Measurements from ENCODE around the gene HPS6.
"Not testable (repeated sequence)": the region's sequence is repeated elsewhere in the genome, so short reads cannot be mapped to it uniquely, and the experiment has no call there.

The HPS6 gene

GRCh38 chr10:102064868-102065560 is at the start of gene HPS6:
Gene HPS6, plus strand, starts transcription at chr10:102065349. Its CDS starts 126 bp downstream, at chr10:102065475.
- DNase-seq (ENCODE audit: low read depth) = peak; percentile 91

- DNase-seq (ENCODE audit: low read depth) = no peak
Observed at GRCh38 chr10:102016416-102016815, 48.7 kb upstream of the HPS6 start.

- no peak for DNase-seq (ENCODE audit: low read depth)
Observed at GRCh38 chr10:102017295-102017694, 47.9 kb upstream of the HPS6 start.

GRCh38 chr10:102020938-102021337 is 44.2 kb upstream of the HPS6 start:
- DNase-seq (ENCODE audit: low read depth) = no peak

GRCh38 chr10:102024799-102025198 is 40.4 kb upstream of the HPS6 start:
- no peak for DNase-seq (ENCODE audit: low read depth)

- DNase-seq (ENCODE audit: low read depth) = no peak
Observed at GRCh38 chr10:102027261-102027660, 37.9 kb upstream of the HPS6 start.

GRCh38 chr10:102033787-102034186 is 31.4 kb upstream of the HPS6 start:
- DNase-seq (ENCODE audit: low read depth) = no peak

- not testable (repeated sequence) for DNase-seq (ENCODE audit: low read depth)
Observed at GRCh38 chr10:102035807-102036206, 29.3 kb upstream of the HPS6 start.

- DNase-seq (ENCODE audit: low read depth) = no peak
Observed at GRCh38 chr10:102038410-102038809, 26.7 kb upstream of the HPS6 start.

GRCh38 chr10:102040305-102041050 is 24.7 kb upstream of the HPS6 start:
- no peak for DNase-seq (ENCODE audit: low read depth)

- DNase-seq (ENCODE audit: low read depth) = no peak
Observed at GRCh38 chr10:102045292-102045691, 19.9 kb upstream of the HPS6 start.

- no peak for DNase-seq (ENCODE audit: low read depth)
Observed at GRCh38 chr10:102046095-102046494, 19.1 kb upstream of the HPS6 start.

GRCh38 chr10:102054881-102055646 is 10.1 kb upstream of the HPS6 start:
- not testable (repeated sequence) for DNase-seq (ENCODE audit: low read depth)

- peak; percentile 99 for DNase-seq (ENCODE audit: low read depth)
Observed at GRCh38 chr10:102055647-102056419, 9.3 kb upstream of the HPS6 start, which contains the start of gene ARMH3. Gene ARMH3, minus strand, starts transcription at chr10:102056173. Its CDS starts 16,059 bp downstream, at chr10:102040114.

GRCh38 chr10:102059987-102060386 is 5.2 kb upstream of the HPS6 start:
- DNase-seq (ENCODE audit: low read depth) = no peak

- DNase-seq (ENCODE audit: low read depth) = no peak
Observed at GRCh38 chr10:102064503-102064867, 664 bp upstream of the HPS6 start.

GRCh38 chr10:102065561-102066398 is 631 bp downstream of the HPS6 start:
- peak; percentile 32 for DNase-seq (ENCODE audit: low read depth)

- DNase-seq (ENCODE audit: low read depth) = no peak
Observed at GRCh38 chr10:102066399-102067088, 1.4 kb downstream of the HPS6 start.

- DNase-seq (ENCODE audit: low read depth) = no peak
Observed at GRCh38 chr10:102067091-102067916, 2.2 kb downstream of the HPS6 start.
